ENCODE results near the gene CDC14A.

The CDC14A gene

DNA sequence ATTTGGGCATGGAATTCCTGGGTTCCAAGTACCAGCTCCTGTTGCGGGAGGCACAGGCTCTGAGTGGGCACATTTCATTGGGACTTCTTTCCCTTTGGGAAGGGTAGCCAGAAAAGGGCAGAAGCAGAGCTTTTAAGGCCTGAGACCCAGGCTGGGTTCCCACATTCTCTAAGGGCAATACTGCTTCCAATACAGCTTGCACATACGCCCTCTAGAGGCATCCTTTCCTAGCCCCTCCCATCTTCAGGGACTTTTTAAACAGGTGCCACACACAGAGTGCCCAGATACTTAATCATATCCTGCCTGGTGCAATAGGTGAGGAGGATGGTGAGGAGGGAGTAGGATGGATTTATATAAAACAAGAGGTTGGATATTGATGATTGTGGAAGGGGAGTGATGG lies 191.3 kb downstream of the CDC14A start:
- no peak for DNase-seq

DNA sequence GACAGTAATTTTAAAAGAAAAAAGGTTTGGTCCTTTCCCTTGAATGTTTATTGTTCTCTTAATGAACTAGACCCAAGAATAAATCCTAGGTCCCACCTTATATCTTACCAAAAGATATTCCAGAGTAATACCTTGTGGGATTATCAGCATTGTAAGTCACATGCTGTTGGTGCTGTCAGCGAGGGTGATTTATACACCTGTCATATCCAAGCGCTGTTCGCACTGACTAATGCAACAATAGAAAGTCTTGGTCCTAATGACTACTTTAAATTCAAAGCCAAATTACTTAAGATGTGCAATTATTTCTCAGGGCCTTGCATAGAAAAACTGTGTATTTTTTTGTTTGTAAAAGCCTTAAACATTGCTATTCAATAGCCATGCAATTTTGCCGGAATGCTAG lies 192.5 kb downstream of the CDC14A start:
- DNase-seq, result no peak

DNA sequence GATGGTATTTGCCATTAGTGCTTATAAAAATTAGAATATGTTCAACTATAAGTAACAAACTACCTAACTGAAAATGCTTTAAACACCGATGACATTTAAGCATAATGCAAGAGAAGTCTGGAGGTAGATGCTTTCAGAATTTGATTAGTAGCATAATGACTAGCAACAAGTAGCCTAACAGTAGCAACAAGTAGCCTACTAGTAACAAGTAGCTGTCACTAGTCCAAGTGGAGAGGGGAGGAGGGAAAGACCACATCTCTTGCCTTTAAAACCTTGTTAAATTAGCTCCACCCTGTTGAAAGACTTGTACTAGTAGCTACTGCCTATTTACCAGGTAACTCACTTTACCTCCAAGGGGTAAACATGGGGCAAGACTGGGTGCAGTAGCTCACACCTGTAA lies 193.5 kb downstream of the CDC14A start:
- DNase-seq, result no peak

DNA sequence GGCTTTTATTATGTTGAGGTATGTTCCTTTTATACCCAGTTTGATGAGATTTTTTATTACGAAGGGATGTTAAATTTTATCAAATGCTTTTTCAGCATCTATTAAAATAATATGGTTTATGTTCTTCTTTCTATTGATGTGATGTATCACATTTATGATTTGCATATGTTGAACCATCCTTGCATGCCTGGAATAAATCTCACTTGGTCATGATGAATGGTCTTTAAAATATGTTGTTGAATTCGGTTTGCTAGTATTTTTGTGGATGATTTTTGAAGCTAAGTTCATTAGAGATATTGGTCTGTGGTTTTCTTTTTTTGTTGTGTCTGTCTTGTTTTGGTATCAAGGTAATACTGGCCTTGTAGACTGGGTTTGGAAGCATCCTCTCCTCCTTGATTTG lies 199.7 kb downstream of the CDC14A start:
- no peak for DNase-seq

DNA sequence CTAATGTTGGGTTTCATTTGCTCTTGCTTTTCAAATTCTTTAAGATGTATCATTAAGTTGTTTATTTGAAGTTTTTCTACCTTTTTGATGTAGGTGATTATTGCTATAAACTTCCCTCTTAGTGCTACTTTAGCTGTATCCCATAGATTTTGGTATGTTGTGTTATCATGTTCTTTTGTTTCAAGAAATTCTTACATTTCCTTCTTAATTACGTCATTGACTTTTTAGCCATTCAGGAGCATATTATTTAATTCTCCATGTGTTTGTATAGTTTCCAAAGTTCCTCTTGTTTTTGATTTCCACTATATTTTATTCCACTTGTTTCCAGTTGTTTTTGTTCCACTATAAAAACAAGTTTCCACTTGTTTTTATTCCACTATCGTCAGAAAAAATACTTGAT lies 200.6 kb downstream of the CDC14A start:
- DNase-seq, result no peak

DNA sequence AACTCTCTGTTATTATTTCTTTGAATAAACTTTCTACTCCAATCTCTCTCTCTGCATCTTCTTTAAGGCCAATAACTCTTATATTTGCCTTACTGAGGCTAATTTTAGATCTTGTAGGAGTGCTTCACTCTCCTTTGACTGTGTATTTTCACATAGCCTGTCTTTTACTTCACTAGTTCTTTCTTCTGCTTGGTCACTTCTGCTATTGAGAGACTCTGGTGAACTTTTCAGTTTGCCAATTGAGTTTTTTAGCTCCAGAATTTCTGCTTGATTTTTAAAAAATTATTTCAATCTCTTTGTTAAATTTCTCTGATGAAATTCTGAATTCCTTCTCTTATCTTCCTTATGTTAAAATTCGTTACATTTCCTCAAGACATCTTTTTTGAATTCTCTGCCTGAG lies 203.9 kb downstream of the CDC14A start:
- DNase-seq, result no peak

DNA sequence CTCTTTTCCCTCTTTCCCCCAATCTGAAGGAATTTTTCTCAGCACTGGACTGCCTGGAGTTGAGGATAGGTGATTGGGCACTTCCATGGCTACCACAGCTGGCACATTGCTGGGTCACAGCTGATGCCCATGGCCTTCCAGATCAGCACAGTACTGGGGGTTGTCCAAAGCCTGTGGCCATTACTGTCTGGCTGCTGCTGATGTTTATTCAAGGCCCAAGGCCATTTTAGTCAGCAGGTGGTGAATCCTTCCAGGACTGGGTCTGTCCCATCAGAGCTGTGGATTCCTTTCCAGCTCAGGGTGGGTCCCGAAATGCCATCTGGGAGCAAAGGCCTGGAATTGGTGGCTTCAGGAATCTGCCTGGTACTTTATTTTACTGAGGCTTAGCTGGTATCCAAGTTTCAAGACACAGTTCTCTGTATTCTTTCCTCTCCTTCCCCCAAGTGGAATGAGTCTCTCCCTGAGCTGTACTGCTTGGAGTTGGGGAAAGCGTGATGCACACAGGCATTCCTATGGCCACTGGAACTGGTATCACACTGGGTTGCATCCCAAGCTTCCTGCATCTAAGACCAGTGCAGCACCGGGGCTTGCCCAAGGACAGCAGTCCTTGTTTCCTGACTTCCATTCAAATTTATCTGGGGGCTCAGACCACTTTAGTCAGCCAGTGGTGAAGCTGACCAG lies 204.8 kb downstream of the CDC14A start:
- DNase-seq, result no peak

DNA sequence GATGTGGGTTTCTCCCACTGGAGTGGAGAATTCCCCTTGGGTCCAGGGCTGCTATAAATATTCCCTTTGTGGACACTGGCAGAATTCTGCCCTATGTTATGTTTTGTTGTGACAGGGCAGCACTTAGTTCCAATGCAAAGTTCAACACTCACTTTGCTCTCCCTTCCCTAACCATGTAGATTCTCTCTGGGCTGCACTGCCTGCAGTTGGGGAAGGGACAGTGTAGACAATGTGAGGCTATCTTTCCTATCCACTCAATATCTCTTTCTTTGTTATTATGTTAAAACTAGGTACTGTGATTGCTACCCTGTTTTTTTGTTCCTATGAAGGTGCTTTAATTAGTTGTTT lies 205.3 kb downstream of the CDC14A start:
- no peak for DNase-seq

DNA sequence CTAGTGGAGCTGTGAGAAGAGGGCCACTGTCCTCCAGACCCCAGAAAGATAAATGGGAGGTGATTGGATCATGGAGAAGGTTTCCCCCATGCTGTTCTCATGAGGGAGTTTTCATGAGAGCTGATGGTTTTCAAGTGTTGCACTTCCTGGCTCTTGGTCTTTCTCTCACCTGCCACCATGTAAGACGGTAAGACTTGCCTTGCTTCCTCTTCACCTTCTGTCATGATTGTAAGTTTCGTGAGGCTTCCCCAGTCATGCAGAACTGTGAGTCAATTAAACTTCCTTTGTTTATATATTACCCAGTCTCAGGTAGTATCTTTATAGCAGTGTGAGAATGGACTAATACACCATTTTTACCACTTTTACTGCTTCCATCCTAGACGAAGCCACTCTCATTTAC lies 213.2 kb downstream of the CDC14A start:
- no peak for DNase-seq

DNA sequence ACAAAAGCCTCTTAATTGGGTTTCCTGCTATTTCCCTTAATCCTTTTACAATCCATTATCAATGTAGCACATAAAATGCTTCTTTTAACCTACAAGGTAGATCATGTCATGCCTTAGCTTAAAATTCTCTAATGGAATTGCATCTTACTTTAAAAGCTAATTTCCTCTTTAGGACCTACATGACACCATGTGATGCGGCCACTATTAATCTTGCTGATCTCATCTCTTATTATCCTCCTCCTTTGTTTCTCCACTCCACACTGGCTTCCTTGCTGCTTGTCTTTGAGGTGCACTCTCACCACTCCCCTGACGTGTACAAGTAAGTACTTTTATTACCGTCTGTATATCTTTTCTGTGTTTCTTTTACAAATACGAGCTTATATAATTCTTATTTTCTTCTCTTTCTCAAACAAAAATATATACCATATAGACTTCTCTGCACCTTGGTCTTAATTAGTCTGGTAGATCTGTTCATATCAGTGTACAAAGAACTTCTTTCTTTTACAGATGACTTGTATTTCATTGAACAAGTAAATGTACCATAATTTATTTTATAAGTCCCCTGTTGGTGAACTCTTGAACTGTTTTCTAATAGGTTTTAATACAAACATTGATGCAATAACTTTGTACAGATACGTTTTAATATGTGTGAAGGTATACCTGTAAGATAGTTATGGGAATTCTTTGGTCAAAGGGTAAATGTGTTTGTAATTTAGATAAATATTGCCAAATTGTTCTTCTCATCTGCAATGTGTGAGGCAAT lies 213.8 kb downstream of the CDC14A start:
- no peak for DNase-seq

DNA sequence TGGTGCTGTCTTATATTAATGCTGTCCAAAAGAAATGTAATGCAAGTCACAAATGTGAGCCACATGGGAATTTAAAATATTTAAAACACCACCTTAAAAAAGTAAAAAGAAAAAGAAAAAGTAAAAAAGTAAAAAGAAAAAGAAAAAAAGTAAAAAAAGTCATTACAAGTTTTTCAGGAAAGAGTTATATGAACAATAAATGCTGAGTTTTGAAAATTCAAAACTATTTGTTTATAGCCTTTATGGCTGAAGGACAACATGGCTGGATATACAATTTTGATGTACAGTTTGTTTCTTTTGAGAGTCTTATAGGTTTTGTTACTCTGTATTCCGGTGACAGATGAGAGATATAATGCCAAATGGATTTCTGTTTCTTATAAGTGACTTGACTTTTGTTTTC lies 214.8 kb downstream of the CDC14A start:
- DNase-seq, result no peak

All from activated T-cell treated with anti-CD3 and anti-CD28 coated beads, Interleukin-2, amount 50 U/mL, for 1 hour (primary cell).